Kidney glomerular epithelial cell (primary cell): ENCODE results near the gene FITM1.
A peak's percentile ranks its signal among the peaks of the same experiment; 100 is the strongest.

Experiments used
- DNase-seq: peaks from one replicate; lab custom pipeline; 2025; lab: John Stamatoyannopoulos, UW

The FITM1 gene

DNA sequence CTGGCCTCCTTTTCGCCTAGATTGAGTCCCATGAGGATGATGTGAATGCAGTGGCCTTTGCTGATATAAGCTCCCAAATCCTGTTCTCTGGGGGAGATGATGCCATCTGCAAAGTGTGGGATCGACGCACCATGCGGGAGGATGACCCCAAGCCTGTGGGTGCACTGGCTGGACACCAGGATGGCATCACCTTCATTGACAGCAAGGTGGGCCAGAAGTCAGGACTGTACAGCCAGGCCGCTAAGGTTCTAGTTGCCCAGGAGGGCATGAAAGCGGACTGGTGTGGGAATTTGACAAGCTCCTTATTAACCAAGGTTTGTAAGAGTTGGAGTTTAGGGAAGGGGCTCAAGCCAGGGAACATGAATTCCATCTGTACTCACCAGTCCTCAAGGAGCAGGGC is 10.8 kb upstream of the FITM1 start:
- DNase-seq: no peak

DNA sequence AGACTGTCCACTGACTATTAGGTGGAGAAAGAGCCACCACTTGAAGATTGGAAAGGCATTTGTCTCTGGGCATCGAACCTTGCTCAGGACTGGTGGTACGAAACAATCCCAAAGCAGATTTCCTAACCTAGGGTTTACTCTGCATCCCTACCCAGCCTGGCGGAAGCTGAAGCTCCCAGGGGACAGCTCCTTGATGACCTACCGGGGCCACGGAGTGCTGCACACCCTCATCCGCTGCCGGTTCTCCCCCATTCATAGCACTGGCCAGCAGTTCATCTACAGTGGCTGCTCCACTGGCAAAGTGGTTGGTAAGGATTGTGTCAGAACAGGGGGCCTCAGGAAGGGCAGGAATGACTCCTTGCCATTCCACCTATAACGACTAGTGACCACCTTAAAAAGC is 9.2 kb upstream of the FITM1 start:
- DNase-seq: no peak

DNA sequence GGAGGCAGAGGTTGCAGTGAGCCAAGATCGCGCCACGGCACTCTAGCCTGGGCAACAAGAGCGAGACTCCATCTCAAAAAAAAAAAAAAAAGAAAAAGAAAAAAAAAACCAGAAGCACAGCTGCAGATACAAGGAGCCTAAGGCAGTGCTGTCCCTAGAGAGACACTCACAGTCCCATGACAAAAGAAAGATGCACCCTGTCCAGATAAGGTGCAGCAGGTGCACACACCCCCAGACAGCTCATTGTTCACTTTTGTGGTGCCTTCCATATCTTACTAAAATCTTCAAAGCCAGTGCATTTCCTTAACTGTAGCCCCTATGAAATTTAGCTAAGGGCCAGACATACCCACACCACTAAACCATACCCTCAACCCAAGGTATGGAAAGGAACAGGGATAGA is 8.0 kb upstream of the FITM1 start:
- DNase-seq: no peak

DNA sequence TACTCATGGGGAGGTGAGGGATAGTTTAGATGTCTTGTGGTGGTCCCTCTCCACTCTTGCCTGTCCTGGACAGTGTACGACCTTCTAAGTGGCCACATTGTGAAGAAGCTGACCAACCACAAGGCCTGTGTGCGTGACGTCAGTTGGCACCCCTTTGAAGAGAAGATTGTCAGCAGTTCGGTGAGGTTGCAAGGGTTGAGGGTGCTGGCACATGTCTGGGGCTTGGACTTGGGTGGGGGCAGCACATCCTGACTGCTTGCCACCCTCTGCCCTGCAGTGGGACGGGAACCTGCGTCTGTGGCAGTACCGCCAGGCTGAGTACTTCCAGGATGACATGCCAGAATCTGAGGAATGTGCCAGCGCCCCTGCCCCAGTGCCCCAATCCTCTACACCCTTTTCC is 7.6 kb upstream of the FITM1 start:
- DNase-seq: no peak

DNA sequence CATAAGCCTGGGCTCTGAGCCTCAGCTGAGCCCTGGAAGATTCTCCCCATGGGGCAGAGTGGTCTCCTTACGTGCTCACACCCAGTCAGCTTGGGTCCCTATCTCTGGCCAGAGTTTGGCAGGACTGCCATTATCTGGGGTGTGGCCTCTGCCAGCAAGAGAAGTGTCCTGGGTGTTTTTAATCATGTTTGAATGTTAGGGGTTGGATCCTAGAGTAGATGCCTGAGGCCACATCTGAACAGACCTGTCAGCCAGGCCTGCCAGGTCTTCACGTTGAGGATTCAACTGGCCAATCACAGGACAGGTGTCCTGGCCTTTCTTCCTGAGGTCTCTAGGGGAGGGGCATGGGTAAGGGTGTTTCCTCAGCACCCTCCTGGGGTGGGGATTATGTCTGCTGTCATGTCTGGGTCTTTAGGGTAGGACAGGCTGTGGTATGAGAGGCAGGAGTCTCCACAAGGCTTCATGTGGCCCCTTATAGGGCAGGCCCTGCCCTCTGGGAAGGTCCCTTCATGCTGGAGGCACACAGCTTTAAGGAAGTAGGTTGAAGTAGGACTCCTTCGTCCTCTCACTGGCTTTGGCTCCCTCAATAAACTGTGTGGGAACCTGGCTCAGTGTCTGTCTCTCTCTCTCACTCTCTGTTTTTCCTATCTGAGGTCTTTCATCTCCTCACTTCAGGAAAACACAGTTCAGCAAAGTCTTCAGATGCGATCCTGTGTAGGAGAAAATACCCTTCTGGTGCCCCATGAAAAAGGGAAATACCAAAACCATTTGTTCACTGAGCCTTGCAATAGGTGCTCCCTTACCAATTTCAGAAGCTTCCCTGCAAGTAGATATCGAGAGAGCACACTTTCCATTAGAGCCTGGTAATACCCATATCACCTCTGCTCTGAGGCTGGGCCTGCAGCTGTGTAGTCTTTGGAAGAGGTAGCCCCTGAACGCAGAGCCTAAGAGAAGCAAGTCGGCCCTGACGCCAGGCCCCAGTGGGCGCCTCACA is 6.7 kb upstream of the FITM1 start:
- DNase-seq: no peak

DNA sequence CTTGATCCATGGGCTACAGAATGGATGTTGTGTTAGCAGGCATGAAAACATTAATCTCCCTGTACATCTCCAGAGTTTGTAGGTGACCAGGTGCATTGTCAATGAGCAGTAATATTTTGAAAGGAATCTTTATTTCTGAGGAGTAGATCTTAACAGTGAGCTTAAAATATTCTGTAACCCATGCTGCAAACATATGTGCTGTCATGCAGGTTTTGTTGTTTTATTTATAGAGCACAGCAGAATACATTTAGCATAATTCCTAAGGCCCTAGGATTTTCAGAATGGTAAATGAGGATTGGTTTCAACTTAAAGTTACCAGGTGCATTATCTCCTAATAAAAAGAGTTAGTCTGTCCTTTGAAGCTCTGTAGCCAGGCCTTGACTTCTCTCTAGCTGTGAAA is 3.5 kb upstream of the FITM1 start:
- DNase-seq: no peak

DNA sequence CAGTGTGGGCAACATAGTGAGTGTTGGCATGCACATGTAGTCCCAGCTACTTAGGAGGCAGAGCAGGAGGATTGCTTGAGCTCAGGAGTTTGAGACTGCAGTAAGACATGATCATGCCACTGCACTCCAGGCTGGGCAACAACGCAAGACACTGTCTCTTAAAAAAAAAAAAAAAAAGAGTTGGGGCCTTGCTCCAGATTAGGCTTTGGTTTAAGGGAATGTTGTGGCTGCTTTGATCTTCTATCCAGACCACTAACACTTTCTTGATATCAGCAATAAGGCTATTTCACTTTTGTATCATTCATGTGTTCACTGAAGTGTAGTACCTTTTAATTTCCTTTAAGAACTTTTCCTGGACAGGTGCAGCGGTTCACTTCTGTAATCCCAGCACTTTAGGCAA is 2.8 kb upstream of the FITM1 start:
- no peak for DNase-seq

DNA sequence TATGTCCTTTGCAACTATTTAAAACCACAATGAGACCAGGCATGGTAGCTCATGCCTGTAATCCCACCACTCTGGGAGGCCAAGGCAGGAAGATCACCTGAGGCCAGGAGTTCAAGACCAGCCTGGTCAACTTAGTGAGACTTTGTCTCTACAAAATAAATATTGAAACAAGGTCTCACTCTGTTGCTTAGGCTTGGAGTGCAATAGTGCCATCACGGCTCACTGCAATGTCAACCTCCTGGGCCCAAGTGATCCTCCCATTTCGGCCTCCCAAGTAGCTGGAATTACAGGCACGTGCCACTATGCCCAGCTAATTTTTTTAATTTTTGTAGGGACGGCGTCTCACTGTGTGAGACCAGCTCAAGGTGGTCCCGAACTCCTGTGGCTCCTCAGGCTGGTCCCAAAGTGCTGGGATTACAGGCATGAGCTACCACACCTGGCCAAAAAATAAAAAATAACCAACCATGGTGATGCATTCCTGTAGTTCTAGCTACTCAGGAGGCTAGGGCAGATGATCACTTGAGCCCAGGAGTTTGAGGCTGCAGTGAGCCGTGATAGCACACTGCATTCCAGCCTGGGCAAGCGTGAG is 955 bp upstream of the FITM1 start:
- no peak for DNase-seq

DNA sequence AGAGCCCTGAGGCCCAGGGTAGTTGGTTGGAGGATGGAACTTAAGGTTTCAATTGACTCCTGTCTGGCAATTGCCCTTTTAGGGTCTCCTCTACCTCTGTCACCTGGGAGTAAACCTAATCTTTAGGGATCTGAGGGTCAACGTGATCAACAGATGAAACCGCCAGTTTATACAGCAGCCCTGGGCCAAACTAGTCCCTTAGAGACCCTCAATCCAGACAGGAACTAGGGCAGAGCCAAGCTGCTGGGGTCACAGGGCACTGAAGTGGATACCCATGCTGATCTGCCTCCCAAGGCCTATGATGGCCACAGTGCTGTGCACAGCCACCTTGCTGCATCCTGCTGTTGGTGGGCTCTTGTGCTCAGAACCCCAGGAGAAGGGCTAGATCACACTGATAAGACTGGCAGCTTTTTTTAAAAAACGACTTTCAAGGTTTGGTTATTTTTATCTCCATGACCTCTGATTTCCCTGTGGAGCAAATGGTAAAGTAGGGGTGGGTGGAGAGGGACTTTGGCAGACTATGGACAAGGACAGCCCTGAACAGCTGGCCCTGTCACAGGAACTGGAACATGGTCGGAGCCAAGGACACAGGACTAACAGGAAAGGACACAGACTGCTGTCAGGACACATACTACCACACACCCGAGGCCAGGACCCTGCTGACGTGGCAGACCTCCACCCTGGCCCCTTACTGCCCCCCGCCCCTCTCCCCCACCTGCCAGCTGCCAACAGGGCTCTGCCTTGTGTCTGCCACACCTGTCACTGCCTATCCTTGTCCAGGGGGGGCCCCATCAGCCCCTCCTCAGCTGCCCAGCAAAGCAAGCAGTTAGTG is 474 bp downstream of the FITM1 start:
- DNase-seq: no peak

DNA sequence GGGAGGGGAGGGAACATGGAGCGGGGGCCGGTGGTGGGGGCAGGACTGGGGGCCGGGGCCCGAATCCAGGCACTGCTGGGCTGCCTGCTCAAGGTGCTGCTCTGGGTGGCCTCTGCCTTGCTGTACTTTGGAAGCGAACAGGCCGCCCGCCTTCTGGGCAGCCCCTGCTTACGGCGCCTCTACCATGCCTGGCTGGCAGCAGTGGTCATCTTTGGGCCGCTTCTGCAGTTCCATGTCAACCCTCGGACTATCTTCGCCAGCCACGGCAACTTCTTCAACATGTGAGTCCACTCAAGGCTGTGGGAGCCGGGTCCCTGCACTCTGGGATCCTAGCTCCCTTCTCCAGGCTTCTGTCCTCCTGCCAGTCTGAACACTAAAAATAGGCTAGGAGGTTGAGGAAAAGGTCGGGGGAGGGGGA is 1.1 kb downstream of the FITM1 start:
- DNase-seq: no peak

DNA sequence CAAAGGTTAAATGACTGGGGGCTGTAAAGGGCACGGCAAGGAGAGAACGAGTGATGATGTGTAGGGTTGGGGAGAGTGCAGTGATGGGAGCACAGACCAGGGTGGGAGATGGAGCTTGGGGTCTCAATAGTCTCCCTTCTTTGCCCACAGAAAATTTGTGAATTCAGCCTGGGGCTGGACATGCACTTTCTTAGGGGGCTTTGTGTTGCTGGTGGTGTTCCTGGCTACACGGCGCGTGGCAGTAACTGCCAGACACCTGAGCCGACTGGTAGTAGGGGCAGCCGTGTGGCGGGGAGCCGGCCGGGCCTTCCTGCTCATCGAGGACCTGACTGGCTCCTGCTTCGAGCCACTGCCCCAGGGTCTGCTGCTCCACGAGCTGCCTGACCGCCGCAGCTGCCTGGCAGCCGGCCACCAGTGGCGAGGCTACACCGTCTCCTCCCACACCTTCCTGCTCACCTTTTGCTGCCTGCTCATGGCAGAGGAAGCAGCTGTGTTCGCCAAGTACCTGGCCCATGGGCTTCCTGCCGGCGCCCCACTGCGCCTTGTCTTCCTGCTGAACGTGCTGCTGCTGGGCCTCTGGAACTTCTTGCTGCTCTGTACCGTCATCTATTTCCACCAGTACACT is 1.7 kb downstream of the FITM1 start:
- no peak for DNase-seq

DNA sequence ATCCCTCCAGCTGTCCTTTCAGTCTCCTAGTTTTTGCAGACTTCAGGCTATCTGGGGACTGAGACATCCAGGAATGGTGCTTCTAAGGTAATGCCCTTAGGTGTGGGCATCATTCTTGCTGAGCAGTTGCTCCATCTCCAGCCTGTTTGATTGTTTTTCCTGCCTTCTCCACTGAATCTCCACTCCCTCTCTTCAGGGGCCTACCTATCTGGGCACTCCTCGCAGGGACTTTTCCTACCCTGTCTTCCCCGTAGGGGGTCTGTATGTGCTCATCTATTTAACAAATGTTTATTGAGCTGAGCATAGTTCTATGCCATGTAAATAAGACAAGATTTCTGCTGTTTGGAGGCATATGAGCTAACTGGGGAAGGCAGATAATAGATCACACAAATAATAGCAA is 2.5 kb downstream of the FITM1 start:
- DNase-seq: no peak

DNA sequence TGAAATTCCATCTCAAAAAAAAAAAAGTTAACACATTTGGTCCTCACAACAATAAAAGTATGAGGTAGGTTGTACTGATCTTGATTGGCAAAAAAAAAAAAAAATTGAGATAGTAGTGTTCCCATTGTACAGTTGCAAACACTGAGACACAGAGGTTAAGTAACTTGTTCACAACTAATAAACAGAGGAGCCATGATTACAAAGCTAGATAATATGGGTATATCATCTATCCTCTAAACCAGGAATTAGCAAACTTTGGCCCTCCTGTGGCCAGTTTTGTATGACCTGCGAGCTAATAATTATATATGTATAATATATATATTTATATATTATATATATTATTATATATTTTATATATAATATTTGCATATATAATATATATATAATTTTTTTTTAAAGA is 3.3 kb downstream of the FITM1 start:
- no peak for DNase-seq

DNA sequence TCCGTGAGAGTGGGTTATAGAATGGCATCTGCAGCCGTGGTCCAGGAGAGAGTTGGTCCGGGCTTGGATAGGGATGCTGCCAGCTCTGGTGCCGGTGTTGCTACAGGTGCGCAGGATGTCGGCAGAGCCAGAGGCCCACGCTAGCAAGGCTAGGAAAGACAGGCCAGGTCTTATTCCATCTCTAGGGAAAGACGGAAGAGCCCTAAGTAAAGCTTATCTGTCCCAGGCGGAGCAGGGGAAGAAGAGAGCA is 5.0 kb downstream of the FITM1 start:
- DNase-seq: no peak

DNA sequence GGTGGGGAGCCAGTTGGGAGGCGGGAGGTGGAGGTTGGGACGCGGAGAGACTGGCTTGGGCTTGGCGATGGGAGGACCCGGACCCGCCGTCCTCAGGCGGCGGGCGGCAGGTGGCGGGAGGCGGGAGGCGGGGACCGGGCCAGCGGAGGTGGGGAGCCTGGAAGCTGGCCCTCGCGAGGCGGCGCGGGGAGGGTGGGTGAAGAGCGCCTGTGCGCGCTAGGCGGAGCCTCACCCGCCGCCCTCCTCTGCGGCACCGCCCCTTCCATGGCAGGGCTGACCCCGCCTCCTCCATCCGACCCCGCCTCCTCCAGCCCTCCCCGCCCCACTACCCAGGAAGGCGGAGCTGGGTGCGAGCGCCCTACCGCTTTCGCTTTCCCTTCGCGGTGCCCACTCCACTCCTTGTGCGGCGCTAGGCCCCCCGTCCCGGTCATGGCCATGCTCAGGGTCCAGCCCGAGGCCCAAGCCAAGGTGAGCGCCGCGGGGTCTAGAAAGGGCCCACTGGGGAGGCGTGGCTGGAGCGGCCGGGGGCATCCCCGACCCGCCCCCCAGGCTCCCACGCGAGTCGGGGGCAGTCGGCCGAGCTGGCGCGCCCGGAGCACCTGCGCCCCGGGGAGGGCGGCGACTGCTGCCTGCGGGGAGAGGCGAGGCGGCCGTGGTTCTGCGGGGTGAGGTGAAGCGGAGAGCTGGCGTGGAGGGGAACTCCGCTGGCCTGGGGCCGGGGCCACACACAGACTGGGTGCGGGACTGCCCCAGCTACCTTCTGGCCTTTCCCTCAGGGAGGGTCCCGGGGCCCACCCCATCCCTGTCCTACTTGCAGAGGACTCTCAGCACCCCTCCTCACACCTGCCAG is 5.6 kb downstream of the FITM1 start, which contains the start of gene PSME1:
Gene PSME1, plus strand, starts transcription at position 361 of the 850 bp plus-strand sequence. Its CDS starts 69 bp downstream, at position 430.
- peak; percentile 77 for DNase-seq

DNA sequence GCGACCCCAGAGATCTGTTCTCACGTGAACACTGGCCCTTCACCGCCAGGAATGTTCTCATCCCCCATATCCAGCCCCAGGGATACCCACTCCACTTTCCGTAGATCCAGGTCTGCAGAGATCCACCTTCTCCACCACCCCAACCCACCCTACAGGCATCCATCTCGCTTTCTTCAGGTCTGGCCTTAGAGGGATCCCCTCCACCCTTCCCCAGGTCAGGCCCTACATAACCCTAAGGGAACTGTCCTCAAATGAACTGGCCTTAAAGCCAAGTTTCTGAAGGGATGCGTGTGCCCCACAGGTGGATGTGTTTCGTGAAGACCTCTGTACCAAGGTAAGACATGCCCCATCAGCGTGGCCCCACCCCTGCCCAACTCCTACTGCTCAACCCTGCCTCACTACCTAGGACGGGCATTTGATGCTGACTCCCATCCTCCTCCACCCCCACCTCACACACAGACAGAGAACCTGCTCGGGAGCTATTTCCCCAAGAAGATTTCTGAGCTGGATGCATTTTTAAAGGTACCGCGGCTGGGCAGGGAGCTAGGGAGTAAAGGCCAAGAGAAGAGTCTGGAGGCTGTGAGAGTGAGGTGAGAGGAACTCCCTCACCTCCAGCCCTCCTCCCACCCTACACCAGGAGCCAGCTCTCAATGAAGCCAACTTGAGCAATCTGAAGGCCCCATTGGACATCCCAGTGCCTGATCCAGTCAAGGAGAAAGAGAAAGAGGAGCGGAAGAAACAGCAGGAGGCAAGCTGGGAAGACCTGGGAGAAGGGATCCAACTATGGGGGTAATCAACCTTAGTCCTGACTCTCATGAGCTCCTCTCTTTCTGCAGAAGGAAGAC is 6.4 kb downstream of the FITM1 start:
- no peak for DNase-seq

DNA sequence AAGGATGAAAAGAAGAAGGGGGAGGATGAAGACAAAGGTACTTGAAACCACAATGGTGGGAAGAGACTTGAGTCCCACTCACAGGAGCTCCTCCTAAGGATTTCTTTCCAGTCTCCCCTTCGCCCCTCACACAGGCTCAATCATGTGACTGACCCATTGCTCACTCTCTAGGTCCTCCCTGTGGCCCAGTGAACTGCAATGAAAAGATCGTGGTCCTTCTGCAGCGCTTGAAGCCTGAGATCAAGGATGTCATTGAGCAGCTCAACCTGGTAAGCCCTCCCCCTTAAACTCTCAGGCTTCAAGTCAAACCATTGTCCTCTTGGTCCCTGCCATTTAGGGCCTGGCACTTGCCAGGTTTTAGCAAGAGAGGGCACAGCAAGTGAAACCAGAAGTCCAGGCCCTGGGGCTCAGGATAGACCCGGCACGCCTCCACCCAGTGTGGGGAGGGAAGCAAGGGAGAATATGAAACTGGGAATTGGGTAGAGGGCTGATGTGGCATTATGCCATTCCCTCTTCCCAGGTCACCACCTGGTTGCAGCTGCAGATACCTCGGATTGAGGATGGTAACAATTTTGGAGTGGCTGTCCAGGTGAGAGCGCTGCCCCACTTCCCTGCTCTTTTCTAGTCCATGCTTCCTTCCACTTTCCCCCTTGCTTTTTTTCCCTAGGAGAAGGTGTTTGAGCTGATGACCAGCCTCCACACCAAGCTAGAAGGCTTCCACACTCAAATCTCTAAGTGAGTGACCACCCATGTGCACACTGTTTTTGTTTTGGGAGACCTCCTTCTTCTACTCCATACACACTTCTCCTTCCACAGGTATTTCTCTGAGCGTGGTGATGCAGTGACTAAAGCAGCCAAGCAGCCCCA is 7.3 kb downstream of the FITM1 start:
- no peak for DNase-seq

DNA sequence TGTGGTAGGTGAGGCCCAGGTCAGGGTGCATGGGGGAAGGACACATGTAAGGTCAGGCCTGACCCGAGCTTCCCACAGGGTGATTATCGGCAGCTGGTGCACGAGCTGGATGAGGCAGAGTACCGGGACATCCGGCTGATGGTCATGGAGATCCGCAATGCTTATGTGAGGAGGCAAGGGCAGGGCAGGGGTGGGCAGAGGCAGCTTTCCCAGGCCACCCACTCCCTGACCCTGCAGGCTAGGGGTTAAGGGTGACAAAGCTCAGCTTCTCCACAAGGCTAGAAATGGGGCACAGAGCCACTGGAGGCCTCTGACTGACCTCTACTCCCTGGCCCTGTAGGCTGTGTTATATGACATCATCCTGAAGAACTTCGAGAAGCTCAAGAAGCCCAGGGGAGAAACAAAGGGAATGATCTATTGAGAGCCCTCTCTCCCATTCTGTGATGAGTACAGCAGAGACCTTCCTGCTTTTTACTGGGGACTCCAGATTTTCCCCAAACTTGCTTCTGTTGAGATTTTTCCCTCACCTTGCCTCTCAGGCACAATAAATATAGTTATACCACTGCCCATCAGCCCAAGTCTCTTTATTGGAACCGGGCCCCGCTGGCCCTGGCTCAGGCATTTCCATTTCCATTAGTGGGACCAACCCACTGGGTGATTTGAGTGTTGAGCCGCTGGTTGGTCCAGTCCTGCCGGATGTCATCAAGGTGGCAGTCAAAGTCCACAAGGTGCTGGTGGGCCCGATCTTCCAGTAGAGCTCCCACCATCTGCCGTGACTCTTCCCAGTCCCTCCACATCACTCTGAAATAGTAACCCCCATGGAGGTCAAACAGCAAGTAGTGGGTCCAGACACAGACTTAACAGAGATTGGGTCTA is 8.2 kb downstream of the FITM1 start:
- DNase-seq: no peak
